ENCODE data around the gene DICER1. TPM values are rescaled to one million over a fixed set of nuclear protein-coding genes. Genes with fewer than 3 reads are reported as not detected.

DICER1 gene
- polyA plus RNA-seq, 1 donor (not counting 4 experiments of a cell fraction or from before 2014, with no cell fraction given) = 31.6 TPM

DNA sequence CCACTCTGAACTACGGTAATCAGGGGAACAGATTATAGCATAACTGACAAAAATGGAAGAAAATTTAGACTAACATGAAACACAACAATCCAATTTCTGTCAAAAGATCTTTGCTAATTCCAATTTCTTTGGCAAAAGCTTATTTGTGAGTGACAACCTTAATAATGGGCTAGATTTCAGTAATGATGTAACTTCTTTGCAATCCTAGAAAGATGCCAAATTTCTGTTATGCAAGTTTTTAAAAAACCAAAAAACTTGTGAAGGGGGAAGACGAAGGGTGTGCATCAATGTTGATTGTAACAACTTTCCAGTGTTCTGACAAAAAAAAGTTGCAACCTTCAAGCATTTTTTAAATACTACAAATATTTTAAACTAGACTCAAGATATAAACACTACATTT, 59.9 kb downstream of the DICER1 start:
- no peak overlapping the region for H3K9ac ChIP-seq (ENCODE audit: control insufficient read depth, extremely low read depth, insufficient read depth, low read length)
- H2AFZ ChIP-seq (ENCODE audit: control insufficient read depth, low read length) = no peak overlapping the region
- no peak overlapping the region for H3K4me3 ChIP-seq (ENCODE audit: control insufficient read depth in 2 of 3, extremely low read depth in 1 of 3, insufficient read depth in 2 of 3, low read depth in 1 of 3, low read length in 3 of 3)
- H3K27ac ChIP-seq (ENCODE audit: control insufficient read depth, insufficient read depth, low read length) = no peak overlapping the region
- no peak overlapping the region for H3K4me2 ChIP-seq (ENCODE audit: control insufficient read depth, extremely low read depth, insufficient read depth, low read depth, low read length)
- H3K79me2 ChIP-seq (ENCODE audit: control insufficient read depth, insufficient read depth, low read length) = peaks cover 2% of the 10 kb centered on the region
- no peaks in the 10 kb centered on the region for H3K9me3 ChIP-seq (ENCODE audit: control insufficient read depth, low read depth, low read length)
- peaks cover 20 to 21% of the 10 kb centered on the region in 2 experiments for H3K36me3 ChIP-seq (ENCODE audit: control insufficient read depth in 2 of 2, extremely low read depth in 1 of 2, insufficient read depth in 2 of 2, low read length in 2 of 2)
- FAIRE-seq = no peak
- H4K20me1 ChIP-seq (ENCODE audit: control insufficient read depth, extremely low read depth, insufficient read depth, low read length) = no peaks in the 10 kb centered on the region
- no peak for DNase-seq (ENCODE audit: low read depth, low spot score)
- no peaks in the 10 kb centered on the region for H3K9me1 ChIP-seq (ENCODE audit: control insufficient read depth, extremely low read depth, insufficient read depth, low read length)
- dilution Hi-C loops (cut with MboI; ENCODE audit: extremely low pct_ligation_motif_present, low sequenced_read_pairs) = no loop called here
- H3K27me3 ChIP-seq (ENCODE audit: control insufficient read depth, extremely low read depth, insufficient read depth, low read length) = no peaks in the 10 kb centered on the region
- TF ChIP-seq EZH2 (IDR thresholded peaks at IDR 0.05; ENCODE audit: low read length) = no peak
- TF ChIP-seq, protein P1, sequence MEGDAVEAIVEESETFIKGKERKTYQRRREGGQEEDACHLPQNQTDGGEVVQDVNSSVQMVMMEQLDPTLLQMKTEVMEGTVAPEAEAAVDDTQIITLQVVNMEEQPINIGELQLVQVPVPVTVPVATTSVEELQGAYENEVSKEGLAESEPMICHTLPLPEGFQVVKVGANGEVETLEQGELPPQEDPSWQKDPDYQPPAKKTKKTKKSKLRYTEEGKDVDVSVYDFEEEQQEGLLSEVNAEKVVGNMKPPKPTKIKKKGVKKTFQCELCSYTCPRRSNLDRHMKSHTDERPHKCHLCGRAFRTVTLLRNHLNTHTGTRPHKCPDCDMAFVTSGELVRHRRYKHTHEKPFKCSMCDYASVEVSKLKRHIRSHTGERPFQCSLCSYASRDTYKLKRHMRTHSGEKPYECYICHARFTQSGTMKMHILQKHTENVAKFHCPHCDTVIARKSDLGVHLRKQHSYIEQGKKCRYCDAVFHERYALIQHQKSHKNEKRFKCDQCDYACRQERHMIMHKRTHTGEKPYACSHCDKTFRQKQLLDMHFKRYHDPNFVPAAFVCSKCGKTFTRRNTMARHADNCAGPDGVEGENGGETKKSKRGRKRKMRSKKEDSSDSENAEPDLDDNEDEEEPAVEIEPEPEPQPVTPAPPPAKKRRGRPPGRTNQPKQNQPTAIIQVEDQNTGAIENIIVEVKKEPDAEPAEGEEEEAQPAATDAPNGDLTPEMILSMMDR (optimal IDR thresholded peaks at IDR 0.05 in 1 of 3, IDR thresholded peaks at IDR 0.05 in 1 of 3, conservative IDR thresholded peaks at IDR 0.05 in 1 of 3; ENCODE audit: extremely low read depth in 1 of 3, insufficient read depth in 2 of 3, low read length in 3 of 3) = no peak
- H3K4me1 ChIP-seq (ENCODE audit: control insufficient read depth, extremely low read depth, insufficient read depth, low read length) = no peaks in the 10 kb centered on the region

DNA sequence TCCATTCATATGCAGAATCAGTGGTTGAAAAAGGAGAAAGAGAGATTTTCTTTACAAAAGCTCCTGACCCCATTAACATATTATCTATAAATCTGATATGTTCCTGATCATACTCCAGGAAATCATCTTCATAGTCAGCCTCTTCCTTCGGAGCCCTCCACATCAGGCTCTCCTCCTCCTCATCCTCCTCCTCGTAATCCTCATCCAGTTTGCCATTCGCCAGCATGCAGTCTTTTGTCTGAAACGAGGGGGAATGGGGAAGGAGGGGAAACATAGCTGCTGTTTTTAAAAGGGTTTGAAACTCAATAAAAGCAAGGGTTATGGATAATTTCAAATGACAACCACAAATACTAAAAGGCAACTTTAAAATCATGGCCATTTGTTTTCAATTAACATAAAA, 60.9 kb downstream of the DICER1 start:
- Histone ChIP-seq H3K79me2 (ENCODE audit: control insufficient read depth, insufficient read depth, low read length) (no peaks in the 10 kb centered on the region), H3K27me3 (ENCODE audit: control insufficient read depth, extremely low read depth, insufficient read depth, low read length) (no peaks in the 10 kb centered on the region), H3K4me1 (ENCODE audit: control insufficient read depth, extremely low read depth, insufficient read depth, low read length) (no peaks in the 10 kb centered on the region), H3K36me3 (ENCODE audit: control insufficient read depth in 2 of 2, extremely low read depth in 1 of 2, insufficient read depth in 2 of 2, low read length in 2 of 2) (peaks cover 15 to 20% of the 10 kb centered on the region in 2 experiments), H3K4me2 (ENCODE audit: control insufficient read depth, extremely low read depth, insufficient read depth, low read depth, low read length) (no peak overlapping the region), H3K9me3 (ENCODE audit: control insufficient read depth, low read depth, low read length) (no peaks in the 10 kb centered on the region), H4K20me1 (ENCODE audit: control insufficient read depth, extremely low read depth, insufficient read depth, low read length) (no peaks in the 10 kb centered on the region), H3K9me1 (ENCODE audit: control insufficient read depth, extremely low read depth, insufficient read depth, low read length) (no peaks in the 10 kb centered on the region), H3K9ac (ENCODE audit: control insufficient read depth, extremely low read depth, insufficient read depth, low read length) (no peak overlapping the region), H3K27ac (ENCODE audit: control insufficient read depth, insufficient read depth, low read length) (no peak overlapping the region), H2AFZ (ENCODE audit: control insufficient read depth, low read length) (no peak overlapping the region), H3K4me3 (ENCODE audit: control insufficient read depth in 2 of 3, extremely low read depth in 1 of 3, insufficient read depth in 2 of 3, low read depth in 1 of 3, low read length in 3 of 3) (no peak overlapping the region)
- DNase-seq (ENCODE audit: low read depth, low spot score) (no peak), FAIRE-seq (no peak)
- TF ChIP-seq, protein P1 (optimal IDR thresholded peaks at IDR 0.05 in 1 of 3, IDR thresholded peaks at IDR 0.05 in 1 of 3, conservative IDR thresholded peaks at IDR 0.05 in 1 of 3; ENCODE audit: extremely low read depth in 1 of 3, insufficient read depth in 2 of 3, low read length in 3 of 3) = no peak
- no peak for TF ChIP-seq EZH2 (IDR thresholded peaks at IDR 0.05; ENCODE audit: low read length)
- dilution Hi-C loops (cut with MboI; ENCODE audit: extremely low pct_ligation_motif_present, low sequenced_read_pairs) = no loop called here
